ENCODE measurements around the gene MED27.

Gene MED27

DNA sequence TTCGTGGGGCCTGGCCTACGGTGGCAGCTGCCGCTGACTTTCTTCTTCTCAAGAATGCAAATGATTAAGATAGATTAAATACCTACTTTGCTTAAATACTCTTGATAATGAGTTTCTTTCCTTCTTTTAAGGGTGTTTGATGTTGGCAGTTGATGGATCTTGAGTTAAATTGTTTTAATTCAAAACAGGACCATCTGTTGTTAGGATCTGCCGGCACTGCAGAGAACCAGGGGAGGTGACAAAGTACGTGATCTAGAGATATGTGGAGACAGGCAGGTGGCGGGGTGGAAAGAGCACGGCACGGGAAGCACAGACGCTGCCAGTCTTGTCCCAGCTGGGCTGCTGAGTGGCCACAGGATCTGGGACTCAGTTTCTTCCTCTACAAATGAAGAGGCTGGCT, 37.9 kb downstream of the MED27 start:
- DNase-seq (ENCODE audit: low read depth): no peak

GRCh38 chr9:132040808-132041207, 38.9 kb downstream of the MED27 start:
- no peak for DNase-seq (ENCODE audit: low read depth)

DNA sequence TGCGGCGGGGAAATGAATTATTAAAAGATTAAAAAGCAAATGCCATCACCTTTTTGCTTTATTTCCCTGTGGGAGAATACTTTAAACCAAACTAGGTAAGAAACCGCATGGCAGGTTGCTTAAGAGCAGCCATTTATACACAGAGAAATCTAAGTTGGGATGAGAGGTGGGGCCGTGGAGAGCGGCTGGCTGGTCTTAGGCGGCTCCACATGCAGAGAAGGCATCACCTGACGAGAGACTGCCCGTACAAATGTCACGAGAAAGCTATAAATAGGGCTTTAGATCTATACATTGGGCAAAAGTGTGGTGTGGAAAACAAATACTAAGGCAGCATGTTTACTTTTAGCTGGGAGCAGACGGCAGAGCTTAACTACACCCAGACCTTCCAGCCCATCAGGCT, 39.4 kb downstream of the MED27 start:
- no peak for DNase-seq (ENCODE audit: low read depth)

- no peak for DNase-seq (ENCODE audit: low read depth)
Measured at GRCh38 chr9:132039284-132039683, 40.4 kb downstream of the MED27 start.

DNA sequence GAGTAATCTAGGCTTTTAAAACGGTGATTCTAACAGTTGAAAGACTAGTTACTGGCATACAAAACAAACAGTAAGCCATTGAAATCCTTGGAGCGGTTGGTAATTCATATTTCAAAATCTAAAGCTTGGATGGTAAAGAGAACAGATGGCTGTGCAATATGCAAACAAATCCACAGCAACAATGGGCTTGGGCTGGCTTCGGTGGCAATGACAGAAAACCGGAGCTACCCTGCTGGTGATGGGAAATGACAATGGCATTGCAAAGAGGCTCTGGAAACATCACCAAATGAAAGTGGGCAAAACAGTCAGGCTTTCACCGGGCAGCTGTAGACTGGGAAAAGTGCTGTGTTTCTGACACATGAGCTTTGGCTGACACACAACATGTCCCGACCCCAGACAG, 42.2 kb downstream of the MED27 start:
- DNase-seq (ENCODE audit: low read depth): no peak

- DNase-seq (ENCODE audit: low read depth): no peak
Measured at GRCh38 chr9:132036521-132036920, 43.1 kb downstream of the MED27 start.

- DNase-seq (ENCODE audit: low read depth): no peak
Measured at GRCh38 chr9:132035679-132036078, 44.0 kb downstream of the MED27 start.

DNA sequence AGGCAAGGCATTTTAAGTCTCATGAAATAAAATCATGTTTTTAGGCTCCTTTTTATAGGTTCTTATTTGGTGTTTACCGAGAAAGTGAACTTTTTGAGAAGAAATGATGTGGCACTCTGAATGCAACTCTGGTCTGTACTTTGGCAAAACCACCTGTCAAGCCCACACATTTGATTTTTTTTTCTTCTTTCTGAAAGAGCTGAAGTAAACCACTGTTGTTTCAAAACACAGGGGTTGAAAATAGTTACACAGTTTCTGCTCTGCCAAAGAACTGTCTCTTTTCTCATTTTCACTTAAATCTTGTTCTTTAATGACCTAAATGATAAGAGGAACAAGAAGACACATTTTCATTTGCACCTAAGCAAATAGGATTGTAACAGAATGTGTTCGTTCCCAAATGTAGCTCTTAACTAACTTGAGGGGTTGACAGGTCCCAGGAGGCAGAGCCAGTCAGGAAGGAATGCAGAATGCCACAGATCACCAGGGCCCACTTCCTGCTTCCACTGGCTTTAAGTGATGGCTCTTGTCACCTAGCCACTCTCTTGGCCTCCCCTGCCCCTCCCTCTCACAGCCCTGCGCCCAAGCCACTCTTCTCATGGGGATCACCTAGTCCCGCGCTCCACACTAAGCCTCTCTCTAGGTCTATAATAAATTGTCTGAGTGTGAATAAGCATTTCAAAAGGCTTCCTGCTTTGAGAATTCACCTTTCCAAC, 47.3 kb downstream of the MED27 start:
- DNase-seq (ENCODE audit: low read depth): no peak

- no peak for DNase-seq (ENCODE audit: low read depth)
Measured at GRCh38 chr9:132031467-132032237, 48.0 kb downstream of the MED27 start.

DNA sequence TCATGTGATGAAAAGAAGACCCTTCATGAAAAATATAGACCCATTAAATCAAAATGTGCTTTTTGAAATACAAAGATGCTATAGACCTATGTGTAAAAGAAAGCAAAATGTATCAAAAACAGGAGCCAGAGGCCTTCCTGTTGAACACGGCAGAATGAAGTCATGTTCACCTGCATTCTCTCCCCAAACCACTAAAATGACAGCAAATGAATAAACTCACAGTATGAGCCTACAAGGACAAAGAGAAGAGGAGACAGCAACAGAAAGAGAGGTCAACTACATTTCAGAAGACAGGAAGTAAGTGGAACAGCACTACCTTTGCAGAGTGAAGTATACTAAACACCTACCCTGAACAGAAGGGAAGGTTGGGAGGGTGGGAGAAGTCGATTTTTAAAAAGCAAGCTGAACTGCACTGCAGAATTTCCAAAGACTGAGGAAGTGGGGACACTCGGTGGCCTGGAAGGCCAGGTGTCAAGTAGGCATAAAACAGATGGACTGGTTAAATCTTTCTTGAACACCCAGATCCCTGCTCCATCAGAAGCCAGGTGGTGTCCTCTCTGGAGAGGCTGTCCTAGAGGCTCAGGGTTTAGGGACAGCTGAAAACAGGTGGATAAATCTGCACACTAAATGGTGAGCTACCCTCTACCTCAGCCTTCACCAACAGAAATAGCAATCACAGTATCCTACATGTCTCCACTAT, 48.9 kb downstream of the MED27 start:
- DNase-seq (ENCODE audit: low read depth): no peak

DNA sequence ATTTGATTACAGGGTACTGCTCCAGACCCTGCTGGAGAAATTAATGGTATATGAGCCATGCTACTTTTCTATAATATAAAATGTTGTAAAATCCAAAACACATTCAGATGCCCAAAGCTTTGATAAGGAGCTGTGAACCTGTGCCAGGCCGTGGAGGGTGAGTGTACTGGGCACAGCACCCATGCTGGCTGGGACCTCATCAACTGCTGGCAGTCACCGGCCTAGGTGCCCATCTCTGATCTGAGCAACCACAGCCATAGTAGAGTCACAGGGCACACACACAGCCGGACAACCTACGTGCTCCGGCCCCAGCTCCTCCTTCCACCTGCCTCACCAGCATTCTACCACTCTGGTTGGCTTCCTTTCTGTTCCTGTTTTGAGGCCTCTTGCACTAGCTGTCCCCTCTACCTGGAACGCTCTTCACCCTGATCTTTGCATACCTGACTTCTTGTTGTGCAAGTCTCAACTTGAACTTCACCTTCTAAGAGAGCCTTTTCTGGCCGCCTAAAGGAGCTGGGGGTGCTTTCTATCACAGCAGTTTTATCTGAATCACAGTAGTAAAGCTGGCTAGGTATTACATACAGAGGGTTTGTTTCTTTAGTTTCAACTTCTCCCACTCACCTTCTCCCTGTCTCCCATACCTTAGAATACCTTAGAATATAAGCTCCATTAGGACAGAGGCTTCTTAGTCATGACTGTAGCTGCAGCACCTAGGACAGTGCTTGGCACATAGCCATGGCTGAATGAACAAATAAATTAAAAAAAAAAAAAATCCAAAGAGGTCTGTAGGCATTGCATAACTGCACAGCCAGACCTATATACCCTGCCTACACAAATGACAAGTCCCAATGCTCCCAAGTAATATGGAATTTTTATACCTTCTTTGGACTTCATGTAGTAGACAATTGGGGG, 51.7 kb downstream of the MED27 start:
- no peak for DNase-seq (ENCODE audit: low read depth)

- no peak for DNase-seq (ENCODE audit: low read depth)
Measured at GRCh38 chr9:132026932-132027585, 52.6 kb downstream of the MED27 start.

GRCh38 chr9:132025766-132026165, 53.9 kb downstream of the MED27 start:
- no peak for DNase-seq (ENCODE audit: low read depth)

- DNase-seq (ENCODE audit: low read depth): no peak
Measured at GRCh38 chr9:132024589-132024988, 55.1 kb downstream of the MED27 start.

GRCh38 chr9:132023419-132024180, 56.1 kb downstream of the MED27 start:
- no peak for DNase-seq (ENCODE audit: low read depth)

DNA sequence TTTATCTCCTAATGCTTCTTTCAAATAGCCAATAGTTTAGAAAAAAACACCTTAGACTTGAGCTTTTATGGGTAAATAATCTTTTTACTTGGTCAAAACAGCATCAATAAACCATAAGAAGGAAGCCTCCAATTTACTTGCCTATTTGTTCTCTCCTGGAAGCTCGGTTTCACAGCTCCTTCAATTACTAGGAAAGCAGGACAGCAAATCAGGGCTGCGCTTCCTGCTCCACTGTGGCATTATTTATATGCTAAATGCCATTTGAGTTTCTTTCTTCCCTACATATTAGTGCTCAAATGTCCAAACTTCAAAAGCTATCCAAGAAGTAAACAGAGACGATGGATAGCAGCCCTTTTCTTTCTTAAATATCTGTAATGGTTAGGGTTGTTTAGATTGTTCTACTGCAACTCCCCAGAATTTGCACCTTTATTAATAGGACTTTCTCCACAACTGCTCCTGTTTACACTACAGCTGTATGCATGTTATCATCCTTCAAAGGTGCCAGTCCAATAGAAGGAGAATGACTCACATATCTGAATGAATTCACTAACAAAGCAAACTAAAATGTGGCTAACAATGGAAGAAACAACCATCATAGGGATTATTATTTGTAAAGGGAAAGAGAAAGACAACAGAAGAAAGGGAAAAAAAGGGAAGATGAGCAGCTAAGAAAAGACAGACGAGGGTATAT, 58.7 kb downstream of the MED27 start:
- DNase-seq (ENCODE audit: low read depth): no peak

DNA sequence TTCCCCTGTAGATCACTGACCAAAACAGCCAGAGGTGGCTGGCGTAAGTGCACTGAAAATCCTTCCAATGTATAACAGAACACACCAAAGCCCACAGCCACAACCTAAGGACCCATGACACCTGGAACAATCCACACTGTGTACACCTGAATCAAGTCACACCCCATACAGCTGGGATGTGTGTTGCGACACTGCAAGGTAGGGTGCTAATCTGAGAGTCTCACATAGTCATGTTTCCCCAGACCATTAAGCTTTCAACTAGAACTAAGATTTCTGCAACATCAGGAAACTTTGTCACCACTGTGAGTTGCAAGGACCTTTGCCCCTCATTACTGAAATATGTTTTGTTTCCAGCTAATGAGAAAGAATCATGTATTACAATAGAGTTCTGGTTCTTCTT, 59.4 kb downstream of the MED27 start:
- no peak for DNase-seq (ENCODE audit: low read depth)

GRCh38 chr9:132019702-132020101, 60.0 kb downstream of the MED27 start:
- no peak for DNase-seq (ENCODE audit: low read depth)

- DNase-seq (ENCODE audit: low read depth): no peak
Measured at GRCh38 chr9:132018957-132019405, 60.7 kb downstream of the MED27 start.

DNA sequence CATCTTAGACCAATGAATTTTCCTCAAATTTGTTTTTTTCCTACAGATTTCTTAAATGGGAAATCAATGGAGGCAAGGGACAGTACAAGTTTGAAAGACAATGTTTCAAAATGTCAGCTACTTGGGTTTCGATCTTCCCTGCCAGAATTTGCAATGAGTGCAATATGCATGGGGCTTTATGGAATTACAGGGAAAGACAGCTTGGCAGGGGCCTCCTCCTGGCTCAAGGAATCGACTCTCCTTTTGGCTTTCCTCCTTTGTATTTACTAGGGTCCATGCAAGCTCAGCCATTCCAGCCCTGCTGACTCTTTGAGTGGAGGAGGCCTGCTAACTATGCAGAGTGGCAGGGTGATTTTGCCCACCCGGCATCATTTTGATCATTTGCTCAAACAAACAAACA, 63.2 kb downstream of the MED27 start:
- no peak for DNase-seq (ENCODE audit: low read depth)
